SK-N-MC (cell line): ENCODE data around the gene CFAP90.

Source experiments
- EZH2 ChIP-seq: fragments of 200-600 bp; sonication (generic); IDR thresholded peaks from one replicate; pipeline ENCODE4 v1.6.1; 2017; ENCODE audit warnings: antibody characterized with exemption
- FOXP2 ChIP-seq: optimal IDR thresholded peaks from 2 replicates; pipeline ENCODE3; 2011; ENCODE audit warnings: mild to moderate bottlenecking, moderate library complexity; ENCODE audit not compliant: insufficient read depth; ENCODE audit errors: extremely low read length, control extremely low read depth

GRCh38 chr5:7856855-7857254 is 5.9 kb upstream of the CFAP90 start:
- TF ChIP-seq FOXP2, result no peak
- TF ChIP-seq EZH2, result no peak
